Liver (tissue), 3 donors: ENCODE data around the gene PCDH1.

Experiments
- EGR1 ChIP-seq, 2 donors: IDR thresholded peaks; 2 replicates each; pipeline ENCODE4 v1.6.1; 2016 to 2018; ENCODE audit warnings: antibody characterized with exemption in 2 of 2, low read depth in 2 of 2
- GABPA ChIP-seq, 2 donors: IDR thresholded peaks in 1 of 2; conservative IDR thresholded peaks in 1 of 2; 2 replicates each; pipeline ENCODE4 v1.6.1; 2016; ENCODE audit warnings: antibody characterized with exemption in 2 of 2, mild to moderate bottlenecking in 1 of 2, moderate library complexity in 1 of 2
- JUND ChIP-seq, 2 donors: IDR thresholded peaks; 2 replicates each; pipeline ENCODE4 v1.6.1; 2016; ENCODE audit warnings: antibody characterized with exemption in 2 of 2
- NR2F2 ChIP-seq: IDR thresholded peaks from 2 replicates; pipeline ENCODE4 v1.6.1; 2016; ENCODE audit warnings: antibody characterized with exemption
- RAD21 ChIP-seq, 2 donors: IDR thresholded peaks; 2 replicates each; pipeline ENCODE4 v1.6.1; 2016; ENCODE audit warnings: antibody characterized with exemption in 2 of 2, mild to moderate bottlenecking in 2 of 2
- RXRA ChIP-seq, 2 donors: IDR thresholded peaks; 2 replicates each; pipeline ENCODE4 v1.6.1; 2017 to 2018; ENCODE audit warnings: antibody characterized with exemption in 2 of 2, mild to moderate bottlenecking in 1 of 2
- TAF1 ChIP-seq: conservative IDR thresholded peaks from 2 replicates; pipeline ENCODE4 v1.6.1; 2016; ENCODE audit warnings: antibody characterized with exemption, mild to moderate bottlenecking
- YY1 ChIP-seq: IDR thresholded peaks from 2 replicates; pipeline ENCODE4 v1.6.1; 2016; ENCODE audit warnings: antibody characterized with exemption, mild to moderate bottlenecking
- TF ChIP-seq, protein P1 (sequence below): fragments of 150-350 bp; IDR thresholded peaks from 2 replicates; pipeline ENCODE4 v1.5.1; 2017; ENCODE audit warnings: improper control_type of control experiment, low read depth, low read length; ENCODE audit not compliant: missing input control
- TF ChIP-seq, protein P2 (sequence below): IDR thresholded peaks from 2 replicates; pipeline ENCODE4 v1.6.1; 2016; ENCODE audit warnings: antibody characterized with exemption
- TF ChIP-seq, protein P3 (sequence below): IDR thresholded peaks from 2 replicates; pipeline ENCODE4 v1.6.1; 2016; ENCODE audit warnings: antibody characterized with exemption
- TF ChIP-seq, protein P4 (sequence below): IDR thresholded peaks from 2 replicates; pipeline ENCODE4 v1.6.1; 2016; ENCODE audit warnings: antibody characterized with exemption, mild to moderate bottlenecking
- donor health status: healthy.
- donor health status: healthy.

DNA sequence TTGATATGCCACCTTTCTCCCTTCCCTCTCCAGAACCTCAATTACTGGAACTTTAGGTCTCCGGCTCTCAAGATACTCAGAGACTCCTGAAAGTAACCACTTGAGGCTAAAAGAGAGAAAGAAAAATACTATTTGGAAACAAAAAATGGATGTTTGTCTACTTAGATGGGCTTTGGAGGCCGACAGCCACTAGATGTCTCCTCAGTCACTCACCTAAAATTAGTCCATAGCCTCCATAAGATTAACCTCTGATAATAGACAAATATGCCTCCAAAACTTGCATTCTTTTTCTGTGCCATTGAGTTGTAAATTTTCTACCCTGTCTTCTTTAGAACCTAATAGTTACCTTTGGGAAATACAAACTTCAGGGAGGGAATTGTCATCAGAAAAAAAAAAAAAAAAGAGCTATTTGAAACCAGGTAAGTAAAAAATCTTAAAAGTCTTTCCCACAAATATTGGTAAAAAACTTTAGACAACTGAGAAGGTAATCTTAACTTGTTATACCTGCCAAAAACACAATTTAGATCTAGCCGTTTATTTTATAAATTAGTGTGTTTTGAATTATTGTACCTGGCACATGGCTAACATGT lies 11.2 kb upstream of the PCDH1 start:
- TF ChIP-seq TAF1 (no peak), GABPA (IDR thresholded peaks at IDR 0.05 in 1 of 2, conservative IDR thresholded peaks at IDR 0.05 in 1 of 2) (no peak), JUND (IDR thresholded peaks at IDR 0.05) (no peak), RAD21 (IDR thresholded peaks at IDR 0.05) (peak; percentile 73 to 79), EGR1 (IDR thresholded peaks at IDR 0.05; ENCODE audit: low read depth in 2 of 2) (no peak), RXRA (IDR thresholded peaks at IDR 0.05) (no peak), YY1 (no peak), NR2F2 (no peak)
- TF ChIP-seq, protein P1, sequence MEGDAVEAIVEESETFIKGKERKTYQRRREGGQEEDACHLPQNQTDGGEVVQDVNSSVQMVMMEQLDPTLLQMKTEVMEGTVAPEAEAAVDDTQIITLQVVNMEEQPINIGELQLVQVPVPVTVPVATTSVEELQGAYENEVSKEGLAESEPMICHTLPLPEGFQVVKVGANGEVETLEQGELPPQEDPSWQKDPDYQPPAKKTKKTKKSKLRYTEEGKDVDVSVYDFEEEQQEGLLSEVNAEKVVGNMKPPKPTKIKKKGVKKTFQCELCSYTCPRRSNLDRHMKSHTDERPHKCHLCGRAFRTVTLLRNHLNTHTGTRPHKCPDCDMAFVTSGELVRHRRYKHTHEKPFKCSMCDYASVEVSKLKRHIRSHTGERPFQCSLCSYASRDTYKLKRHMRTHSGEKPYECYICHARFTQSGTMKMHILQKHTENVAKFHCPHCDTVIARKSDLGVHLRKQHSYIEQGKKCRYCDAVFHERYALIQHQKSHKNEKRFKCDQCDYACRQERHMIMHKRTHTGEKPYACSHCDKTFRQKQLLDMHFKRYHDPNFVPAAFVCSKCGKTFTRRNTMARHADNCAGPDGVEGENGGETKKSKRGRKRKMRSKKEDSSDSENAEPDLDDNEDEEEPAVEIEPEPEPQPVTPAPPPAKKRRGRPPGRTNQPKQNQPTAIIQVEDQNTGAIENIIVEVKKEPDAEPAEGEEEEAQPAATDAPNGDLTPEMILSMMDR: peak; percentile 32
- TF ChIP-seq, protein P2, sequence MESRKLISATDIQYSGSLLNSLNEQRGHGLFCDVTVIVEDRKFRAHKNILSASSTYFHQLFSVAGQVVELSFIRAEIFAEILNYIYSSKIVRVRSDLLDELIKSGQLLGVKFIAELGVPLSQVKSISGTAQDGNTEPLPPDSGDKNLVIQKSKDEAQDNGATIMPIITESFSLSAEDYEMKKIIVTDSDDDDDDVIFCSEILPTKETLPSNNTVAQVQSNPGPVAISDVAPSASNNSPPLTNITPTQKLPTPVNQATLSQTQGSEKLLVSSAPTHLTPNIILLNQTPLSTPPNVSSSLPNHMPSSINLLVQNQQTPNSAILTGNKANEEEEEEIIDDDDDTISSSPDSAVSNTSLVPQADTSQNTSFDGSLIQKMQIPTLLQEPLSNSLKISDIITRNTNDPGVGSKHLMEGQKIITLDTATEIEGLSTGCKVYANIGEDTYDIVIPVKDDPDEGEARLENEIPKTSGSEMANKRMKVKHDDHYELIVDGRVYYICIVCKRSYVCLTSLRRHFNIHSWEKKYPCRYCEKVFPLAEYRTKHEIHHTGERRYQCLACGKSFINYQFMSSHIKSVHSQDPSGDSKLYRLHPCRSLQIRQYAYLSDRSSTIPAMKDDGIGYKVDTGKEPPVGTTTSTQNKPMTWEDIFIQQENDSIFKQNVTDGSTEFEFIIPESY: no peak
- TF ChIP-seq, protein P3, sequence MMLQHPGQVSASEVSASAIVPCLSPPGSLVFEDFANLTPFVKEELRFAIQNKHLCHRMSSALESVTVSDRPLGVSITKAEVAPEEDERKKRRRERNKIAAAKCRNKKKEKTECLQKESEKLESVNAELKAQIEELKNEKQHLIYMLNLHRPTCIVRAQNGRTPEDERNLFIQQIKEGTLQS: no peak
- TF ChIP-seq, protein P4, sequence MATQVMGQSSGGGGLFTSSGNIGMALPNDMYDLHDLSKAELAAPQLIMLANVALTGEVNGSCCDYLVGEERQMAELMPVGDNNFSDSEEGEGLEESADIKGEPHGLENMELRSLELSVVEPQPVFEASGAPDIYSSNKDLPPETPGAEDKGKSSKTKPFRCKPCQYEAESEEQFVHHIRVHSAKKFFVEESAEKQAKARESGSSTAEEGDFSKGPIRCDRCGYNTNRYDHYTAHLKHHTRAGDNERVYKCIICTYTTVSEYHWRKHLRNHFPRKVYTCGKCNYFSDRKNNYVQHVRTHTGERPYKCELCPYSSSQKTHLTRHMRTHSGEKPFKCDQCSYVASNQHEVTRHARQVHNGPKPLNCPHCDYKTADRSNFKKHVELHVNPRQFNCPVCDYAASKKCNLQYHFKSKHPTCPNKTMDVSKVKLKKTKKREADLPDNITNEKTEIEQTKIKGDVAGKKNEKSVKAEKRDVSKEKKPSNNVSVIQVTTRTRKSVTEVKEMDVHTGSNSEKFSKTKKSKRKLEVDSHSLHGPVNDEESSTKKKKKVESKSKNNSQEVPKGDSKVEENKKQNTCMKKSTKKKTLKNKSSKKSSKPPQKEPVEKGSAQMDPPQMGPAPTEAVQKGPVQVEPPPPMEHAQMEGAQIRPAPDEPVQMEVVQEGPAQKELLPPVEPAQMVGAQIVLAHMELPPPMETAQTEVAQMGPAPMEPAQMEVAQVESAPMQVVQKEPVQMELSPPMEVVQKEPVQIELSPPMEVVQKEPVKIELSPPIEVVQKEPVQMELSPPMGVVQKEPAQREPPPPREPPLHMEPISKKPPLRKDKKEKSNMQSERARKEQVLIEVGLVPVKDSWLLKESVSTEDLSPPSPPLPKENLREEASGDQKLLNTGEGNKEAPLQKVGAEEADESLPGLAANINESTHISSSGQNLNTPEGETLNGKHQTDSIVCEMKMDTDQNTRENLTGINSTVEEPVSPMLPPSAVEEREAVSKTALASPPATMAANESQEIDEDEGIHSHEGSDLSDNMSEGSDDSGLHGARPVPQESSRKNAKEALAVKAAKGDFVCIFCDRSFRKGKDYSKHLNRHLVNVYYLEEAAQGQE: no peak
